Lower leg skin (tissue), 3 donors: ENCODE data around the gene MYL4.

ENCODE experiments used
- CTCF ChIP-seq, 3 donors: fragments of 450-650 bp; IDR thresholded peaks; one replicate each; pipeline ENCODE4 v1.5.1; 2016; ENCODE audit warnings: antibody characterized with exemption in 3 of 3, mild to moderate bottlenecking in 3 of 3, moderate library complexity in 2 of 3
- POLR2A ChIP-seq, 2 donors: fragments of 450-650 bp; IDR thresholded peaks; one replicate each; pipeline ENCODE4 v1.6.1; 2016 to 2017; ENCODE audit warnings: antibody characterized with exemption in 2 of 2, mild to moderate bottlenecking in 1 of 2, moderate library complexity in 1 of 2

GRCh38 chr17:47250855-47251254 lies 41.7 kb downstream of the MYL4 start:
- TF ChIP-seq CTCF (IDR thresholded peaks at IDR 0.05), result no peak
- no peak for TF ChIP-seq POLR2A (IDR thresholded peaks at IDR 0.05)
